Gastrocnemius medialis (tissue), 4 donors: ENCODE data around the gene ZDHHC14. TPM values are rescaled to one million over a fixed set of nuclear protein-coding genes. Genes with fewer than 3 reads are reported as not detected.

Experiments
- ATAC-seq, 2 donors: fragments of 150-250 bp; one replicate each; pipeline ENCODE4 v1.9.1; 2016
- DNase-seq, 2 donors: peaks; one replicate each; pipeline ENCODE4 v3.0.0-alpha.2; 2019
- H3K27ac ChIP-seq, 4 donors: fragments of 200-600 bp; sonication (generic); 1 replicate in 1 of 4; 2 replicates in 3 of 4; pipeline ENCODE4 v1.5.1; 2016 to 2018; ENCODE audit warnings: mild to moderate bottlenecking in 2 of 4, moderate library complexity in 1 of 4
- H3K27me3 ChIP-seq, 3 donors: fragments of 200-600 bp; sonication (generic) in 2 of 3; 1 replicate in 1 of 3; 2 replicates in 2 of 3; pipeline versions ENCODE4 v1.5.1 to v1.6.0; 2016 to 2019; ENCODE audit warnings: mild to moderate bottlenecking in 1 of 3, moderate library complexity in 1 of 3
- H3K36me3 ChIP-seq, 2 donors: fragments of 200-600 bp; sonication (generic) in 1 of 2; one replicate each; pipeline ENCODE4 v1.5.1; 2017 to 2018
- H3K4me1 ChIP-seq, 2 donors: fragments of 200-600 bp; sonication (generic) in 1 of 2; one replicate each; pipeline ENCODE4 v1.5.1; 2016 to 2017; ENCODE audit warnings: mild to moderate bottlenecking in 2 of 2
- H3K4me3 ChIP-seq, 4 donors: fragments of 200-600 bp; sonication (generic) in 3 of 4; 1 replicate in 1 of 4; 2 replicates in 3 of 4; pipeline ENCODE4 v1.5.1; 2016 to 2019; ENCODE audit warnings: mild to moderate bottlenecking in 2 of 4
- H3K9me3 ChIP-seq, 3 donors: fragments of 200-600 bp; sonication (generic) in 2 of 3; 1 replicate in 1 of 3; 2 replicates in 2 of 3; pipeline ENCODE4 v1.5.1; 2016 to 2019
- POLR2A ChIP-seq, 2 donors: fragments of 450-650 bp; IDR thresholded peaks; one replicate each; pipeline ENCODE4 v1.6.1; 2017; ENCODE audit warnings: antibody characterized with exemption in 2 of 2, mild to moderate bottlenecking in 2 of 2, moderate library complexity in 2 of 2
- in situ Hi-C, 4 donors: fragments of 200-750 bp; cut with MboI; loops; one replicate each; pipeline versions ENCODE4 v1.15.0 to v1.8.0; 2017; ENCODE audit warnings: low sequenced_read_pairs in 4 of 4
- intact Hi-C: fragments of 100-400 bp; cut with DNase I; formaldehyde crosslinking; loops from one replicate; pipeline ENCODE4 v1.15.1; 2023; ENCODE audit warnings: low total_unique reads
- total RNA-seq, 4 donors: library from RNA; depleted of rRNA; stranded (reverse); fragments of >200 nt; gene quantifications; one replicate each; pipeline versions ENCODE4 v1.1.0 to v1.2.3, GENCODE V29; 2016
- TF ChIP-seq, protein P1 (sequence below), 5 experiments: fragments of 450-650 bp in 3 of 5; fragments of 200-600 bp in 2 of 5; sonication (generic) in 2 of 5; IDR thresholded peaks in 4 of 5; conservative IDR thresholded peaks in 1 of 5; 1 replicate in 4 of 5; 2 replicates in 1 of 5; pipeline ENCODE4 v1.5.1; 2016 to 2019; ENCODE audit warnings: antibody characterized with exemption in 5 of 5, mild to moderate bottlenecking in 3 of 5, moderate library complexity in 3 of 5

ZDHHC14 gene
- total RNA-seq, 4 donors from 2014 or later: 3.7 to 7.7 (median 5.9) TPM

DNA sequence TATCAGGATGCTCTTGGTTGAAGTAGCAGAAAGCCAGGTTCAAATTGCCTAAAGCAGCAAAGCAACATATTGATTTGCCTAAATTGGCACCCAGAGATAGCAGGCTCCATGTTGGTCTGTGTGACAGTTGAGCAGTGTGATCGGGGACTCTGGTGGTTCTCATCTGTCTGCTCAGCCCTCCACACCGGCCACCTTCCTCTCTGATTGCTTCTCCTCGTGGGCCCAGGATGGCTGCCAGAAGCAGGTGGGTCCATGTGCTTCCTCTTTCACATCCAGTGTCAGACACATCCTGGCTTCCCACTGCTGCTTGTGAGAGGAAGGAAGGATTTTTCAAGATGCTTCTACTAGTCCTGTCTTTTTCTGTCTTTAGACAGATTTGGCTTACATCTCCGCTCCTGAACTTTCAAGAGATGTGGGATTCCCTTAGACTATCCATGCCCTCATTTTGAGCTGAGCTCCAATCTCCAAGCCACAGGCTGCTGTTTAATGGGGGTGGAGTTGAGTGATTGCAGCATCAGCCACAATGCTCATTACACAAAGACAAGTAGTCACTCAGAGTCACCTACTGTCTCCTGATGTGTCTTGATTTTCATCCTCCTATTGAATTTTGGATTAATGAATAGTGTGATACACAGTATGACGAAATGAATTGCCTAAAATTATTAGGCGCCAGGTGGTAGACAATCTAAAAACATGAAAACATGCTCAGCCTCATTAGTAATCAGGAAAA, 122.2 kb downstream of the ZDHHC14 start:
- in situ Hi-C loops (no loop called here), intact Hi-C loops (no loop called here)
- ATAC-seq (no peak), DNase-seq (no peak)
- no peaks in the 10 kb centered on the region for H3K36me3 ChIP-seq
- H3K4me1 ChIP-seq: no peaks in the 10 kb centered on the region
- no peak for TF ChIP-seq POLR2A (IDR thresholded peaks at IDR 0.05)
- TF ChIP-seq, protein P1, sequence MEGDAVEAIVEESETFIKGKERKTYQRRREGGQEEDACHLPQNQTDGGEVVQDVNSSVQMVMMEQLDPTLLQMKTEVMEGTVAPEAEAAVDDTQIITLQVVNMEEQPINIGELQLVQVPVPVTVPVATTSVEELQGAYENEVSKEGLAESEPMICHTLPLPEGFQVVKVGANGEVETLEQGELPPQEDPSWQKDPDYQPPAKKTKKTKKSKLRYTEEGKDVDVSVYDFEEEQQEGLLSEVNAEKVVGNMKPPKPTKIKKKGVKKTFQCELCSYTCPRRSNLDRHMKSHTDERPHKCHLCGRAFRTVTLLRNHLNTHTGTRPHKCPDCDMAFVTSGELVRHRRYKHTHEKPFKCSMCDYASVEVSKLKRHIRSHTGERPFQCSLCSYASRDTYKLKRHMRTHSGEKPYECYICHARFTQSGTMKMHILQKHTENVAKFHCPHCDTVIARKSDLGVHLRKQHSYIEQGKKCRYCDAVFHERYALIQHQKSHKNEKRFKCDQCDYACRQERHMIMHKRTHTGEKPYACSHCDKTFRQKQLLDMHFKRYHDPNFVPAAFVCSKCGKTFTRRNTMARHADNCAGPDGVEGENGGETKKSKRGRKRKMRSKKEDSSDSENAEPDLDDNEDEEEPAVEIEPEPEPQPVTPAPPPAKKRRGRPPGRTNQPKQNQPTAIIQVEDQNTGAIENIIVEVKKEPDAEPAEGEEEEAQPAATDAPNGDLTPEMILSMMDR (IDR thresholded peaks at IDR 0.05 in 4 of 5, conservative IDR thresholded peaks at IDR 0.05 in 1 of 5): no peak
- no peaks in the 10 kb centered on the region for H3K27me3 ChIP-seq
- H3K9me3 ChIP-seq: peaks cover 0 to 7% (median 5%) of the 10 kb centered on the region in 3 donors
- H3K27ac ChIP-seq: no peak overlapping the region
- H3K4me3 ChIP-seq: no peak overlapping the region

DNA sequence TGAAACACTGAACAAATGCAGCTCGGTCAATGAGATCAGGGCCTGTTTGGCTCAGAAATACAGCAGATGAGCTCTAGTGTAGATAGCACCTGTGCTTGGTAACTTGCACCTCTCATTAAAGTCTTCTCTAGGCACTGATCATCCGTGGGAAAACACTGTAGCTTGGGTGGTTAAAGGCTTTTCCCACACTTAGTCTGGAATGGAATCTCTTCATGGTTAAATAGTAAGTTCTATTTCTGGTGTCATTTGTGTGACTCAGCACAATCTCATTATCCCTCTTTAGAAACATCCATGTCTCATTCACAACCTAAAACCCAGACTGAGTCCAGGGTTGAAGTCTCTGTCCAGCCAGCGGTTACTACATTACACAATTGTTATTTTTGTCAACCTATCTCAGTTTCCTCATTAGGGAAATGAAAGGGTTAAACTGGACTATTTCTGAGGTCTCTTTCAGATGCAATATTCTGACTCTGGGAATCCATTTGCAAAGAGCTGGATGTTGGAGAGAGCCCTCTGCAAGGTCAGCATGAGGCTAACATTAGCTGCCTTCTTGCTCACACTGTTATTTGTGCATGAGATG, 125.0 kb downstream of the ZDHHC14 start:
- Histone ChIP-seq H3K36me3 (no peaks in the 10 kb centered on the region), H3K27me3 (no peaks in the 10 kb centered on the region), H3K4me3 (no peak overlapping the region), H3K27ac (no peak overlapping the region), H3K4me1 (no peaks in the 10 kb centered on the region), H3K9me3 (peaks cover 0 to 7% (median 5%) of the 10 kb centered on the region in 3 donors)
- in situ Hi-C loops: no loop called here
- ATAC-seq: no peak
- no peak for TF ChIP-seq POLR2A (IDR thresholded peaks at IDR 0.05)
- TF ChIP-seq, protein P1 (IDR thresholded peaks at IDR 0.05 in 4 of 5, conservative IDR thresholded peaks at IDR 0.05 in 1 of 5): no peak
- intact Hi-C loops: no loop called here
- no peak for DNase-seq

DNA sequence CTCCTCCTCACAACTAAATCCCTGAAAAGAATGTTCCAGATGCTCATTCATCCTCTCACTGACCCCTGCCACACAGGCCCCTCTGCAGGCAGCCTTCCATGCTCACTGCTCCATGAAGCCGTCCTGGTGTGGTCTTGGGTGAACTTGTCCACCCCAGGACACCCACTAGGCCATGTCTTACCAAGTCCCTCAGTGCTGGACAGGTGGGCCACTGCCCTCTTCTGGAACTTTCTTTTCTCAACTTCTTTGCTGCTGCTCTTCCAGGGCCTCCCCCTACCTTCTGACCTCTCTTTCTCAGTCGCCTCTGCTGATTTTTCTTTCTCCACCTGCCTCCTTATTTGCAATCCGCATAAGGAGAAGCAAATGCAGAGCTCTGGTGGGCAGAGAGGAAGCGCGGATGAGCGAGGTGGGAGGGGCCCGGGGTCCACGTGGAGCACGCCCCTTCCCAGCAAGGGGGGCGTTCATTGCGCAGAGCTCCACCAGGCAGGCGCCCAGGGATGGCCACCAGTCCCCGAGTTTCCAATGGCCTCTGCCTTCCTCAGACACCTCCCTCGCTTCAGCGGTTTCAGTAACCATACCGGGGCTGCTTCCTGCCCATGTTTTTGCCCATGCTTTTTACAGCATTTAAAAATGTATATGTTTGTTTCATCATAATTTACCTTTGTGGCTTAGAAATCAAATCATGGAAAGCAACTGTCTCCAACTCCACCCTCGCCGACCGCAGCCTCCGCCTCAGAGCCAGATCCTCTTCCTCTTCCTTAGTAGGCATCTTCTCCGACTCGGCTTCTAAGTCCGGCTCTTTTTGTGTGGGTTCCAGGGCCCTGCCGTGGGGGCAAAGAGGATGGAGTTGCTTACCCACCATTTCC, 129.6 kb downstream of the ZDHHC14 start:
- DNase-seq (no peak), ATAC-seq (no peak)
- in situ Hi-C loops (no loop called here), intact Hi-C loops (no loop called here)
- no peak overlapping the region for H3K27ac ChIP-seq
- H3K4me3 ChIP-seq: no peak overlapping the region
- H3K9me3 ChIP-seq: peaks cover 0 to 6% (median 5%) of the 10 kb centered on the region in 3 donors
- no peaks in the 10 kb centered on the region for H3K27me3 ChIP-seq
- H3K36me3 ChIP-seq: no peaks in the 10 kb centered on the region
- no peak for TF ChIP-seq POLR2A (IDR thresholded peaks at IDR 0.05)
- TF ChIP-seq, protein P1 (IDR thresholded peaks at IDR 0.05 in 4 of 5, conservative IDR thresholded peaks at IDR 0.05 in 1 of 5): no peak
- H3K4me1 ChIP-seq: peaks cover 11 to 14% of the 10 kb centered on the region in 2 donors

DNA sequence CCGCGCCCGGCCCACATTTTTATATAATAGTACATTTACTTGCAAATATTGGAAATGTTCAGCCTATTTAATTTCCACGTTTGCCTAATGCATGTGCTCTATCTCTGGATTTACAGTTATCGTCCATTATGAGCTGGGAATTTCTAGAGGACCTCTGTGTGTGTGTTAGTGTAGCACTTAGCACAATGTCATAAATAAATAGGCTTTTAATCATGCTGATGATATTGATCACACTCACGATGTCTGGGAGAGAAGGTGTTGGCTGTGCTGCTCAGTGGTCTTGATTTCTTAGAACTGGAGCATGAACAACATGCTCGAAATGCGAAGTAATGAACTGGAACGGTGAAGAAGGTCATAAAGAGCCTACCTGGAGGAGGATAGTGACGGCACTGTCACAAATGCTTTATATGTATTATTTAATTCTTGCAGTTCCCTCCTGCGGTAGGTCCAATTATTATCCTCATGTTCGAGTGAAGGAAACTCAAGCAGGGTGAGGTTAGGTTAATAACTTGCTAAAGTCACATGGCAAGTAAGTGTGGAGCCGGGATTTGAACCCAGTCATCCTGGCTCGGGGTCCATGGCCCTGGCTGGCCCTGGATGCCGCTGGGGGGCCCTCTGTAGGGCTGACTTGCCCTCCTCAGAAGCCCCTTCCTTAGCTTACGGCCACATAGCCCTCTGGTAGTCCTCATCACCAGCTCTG, 130.8 kb downstream of the ZDHHC14 start:
- Histone ChIP-seq H3K4me3 (no peak overlapping the region), H3K27me3 (no peaks in the 10 kb centered on the region), H3K4me1 (peaks cover 11 to 14% of the 10 kb centered on the region in 2 donors), H3K27ac (no peak overlapping the region), H3K9me3 (no peaks in the 10 kb centered on the region), H3K36me3 (no peaks in the 10 kb centered on the region)
- DNase-seq (no peak), ATAC-seq (no peak)
- intact Hi-C loops: no loop called here
- no peak for TF ChIP-seq POLR2A (IDR thresholded peaks at IDR 0.05)
- TF ChIP-seq, protein P1 (IDR thresholded peaks at IDR 0.05 in 4 of 5, conservative IDR thresholded peaks at IDR 0.05 in 1 of 5): no peak
- in situ Hi-C loops: no loop called here
